Loucy (cell line): ENCODE measurements around the gene IMMT.

Experiments
- H2AFZ ChIP-seq: fragments of 200-600 bp; sonication (generic); 2 replicates; pipeline ENCODE4 v1.6.0; 2016; ENCODE audit warnings: antibody characterized with exemption, mild to moderate bottlenecking, low read length, moderate library complexity
- H3F3A ChIP-seq: fragments of 200-600 bp; 2 replicates; pipeline ENCODE4 v1.6.0; 2016; ENCODE audit warnings: antibody characterized with exemption, low read depth, mild to moderate bottlenecking
- H3K27me3 ChIP-seq: fragments of 200-600 bp; sonication (generic); 2 replicates; pipeline ENCODE4 v1.6.1; 2014; ENCODE audit warnings: low read length, mild to moderate bottlenecking; ENCODE audit not compliant: insufficient read depth, poor library complexity, severe bottlenecking
- H3K36me3 ChIP-seq: fragments of 200-600 bp; sonication (generic); 2 replicates; pipeline ENCODE4 v1.6.1; 2016; ENCODE audit warnings: low read length; ENCODE audit not compliant: insufficient read depth
- H3K4me1 ChIP-seq: fragments of 200-600 bp; sonication (generic); 2 replicates; pipeline ENCODE4 v1.5.1; 2014; ENCODE audit warnings: low read length, mild to moderate bottlenecking; ENCODE audit not compliant: insufficient read depth, poor library complexity, severe bottlenecking
- H3K4me2 ChIP-seq: fragments of 200-600 bp; sonication (generic); 2 replicates; pipeline ENCODE4 v1.6.0; 2014; ENCODE audit warnings: antibody characterized with exemption, low read length, low read depth, mild to moderate bottlenecking; ENCODE audit not compliant: poor library complexity, severe bottlenecking
- H3K4me3 ChIP-seq: fragments of 200-600 bp; sonication (generic); 2 replicates; pipeline ENCODE4 v1.5.1; 2014; ENCODE audit warnings: low read length, mild to moderate bottlenecking, mixed read lengths; ENCODE audit not compliant: poor library complexity, severe bottlenecking
- H3K79me2 ChIP-seq: fragments of 200-600 bp; sonication (generic); 2 replicates; pipeline ENCODE4 v1.6.1; 2014; ENCODE audit warnings: low read length; ENCODE audit not compliant: insufficient read depth
- H3K9ac ChIP-seq: fragments of 200-600 bp; sonication (generic); 2 replicates; pipeline ENCODE4 v1.6.0; 2014; ENCODE audit warnings: mild to moderate bottlenecking, low read depth, low read length, moderate library complexity; ENCODE audit not compliant: poor library complexity, severe bottlenecking
- H3K9me2 ChIP-seq: fragments of 200-600 bp; sonication (generic); replicated peaks from 2 replicates; pipeline ENCODE4 v1.6.1; 2016; ENCODE audit warnings: low read depth, low read length, mixed read lengths
- H3K9me3 ChIP-seq: fragments of 200-600 bp; sonication (generic); 2 replicates; pipeline ENCODE4 v1.6.1; 2014; ENCODE audit warnings: mild to moderate bottlenecking, antibody characterized with exemption, low read length, low read depth; ENCODE audit not compliant: insufficient read depth
- H4K20me1 ChIP-seq: fragments of 200-600 bp; sonication (generic); 2 replicates; pipeline ENCODE4 v1.6.0; 2014; ENCODE audit warnings: antibody characterized with exemption, low read length, mild to moderate bottlenecking; ENCODE audit not compliant: insufficient read depth, poor library complexity, severe bottlenecking
- EZH2phosphoT487 ChIP-seq: fragments of 200-600 bp; IDR thresholded peaks from 2 replicates; pipeline ENCODE4 v1.6.1; 2018; ENCODE audit warnings: antibody characterized with exemption, mild to moderate bottlenecking, moderate library complexity, borderline replicate concordance
- TF ChIP-seq, protein P1 (sequence below): fragments of 200-600 bp; sonication (generic); conservative IDR thresholded peaks from 2 replicates; pipeline ENCODE4 v1.5.1; 2014; ENCODE audit warnings: mild to moderate bottlenecking, antibody characterized with exemption, low read length

IMMT gene

GRCh38 chr2:86157009-86157556 is 38.2 kb downstream of the IMMT start:
- peaks cover 79% of the 10 kb centered on the region for H3K36me3 ChIP-seq
- H3K79me2 ChIP-seq: no peaks in the 10 kb centered on the region
- no peak overlapping the region for H2AFZ ChIP-seq
- no peaks in the 10 kb centered on the region for H3K27me3 ChIP-seq
- no peaks in the 10 kb centered on the region for H3F3A ChIP-seq
- no peaks in the 10 kb centered on the region for H3K4me1 ChIP-seq
- H3K9me2 ChIP-seq: no peaks in the 10 kb centered on the region
- H4K20me1 ChIP-seq: no peaks in the 10 kb centered on the region
- TF ChIP-seq, protein P1, sequence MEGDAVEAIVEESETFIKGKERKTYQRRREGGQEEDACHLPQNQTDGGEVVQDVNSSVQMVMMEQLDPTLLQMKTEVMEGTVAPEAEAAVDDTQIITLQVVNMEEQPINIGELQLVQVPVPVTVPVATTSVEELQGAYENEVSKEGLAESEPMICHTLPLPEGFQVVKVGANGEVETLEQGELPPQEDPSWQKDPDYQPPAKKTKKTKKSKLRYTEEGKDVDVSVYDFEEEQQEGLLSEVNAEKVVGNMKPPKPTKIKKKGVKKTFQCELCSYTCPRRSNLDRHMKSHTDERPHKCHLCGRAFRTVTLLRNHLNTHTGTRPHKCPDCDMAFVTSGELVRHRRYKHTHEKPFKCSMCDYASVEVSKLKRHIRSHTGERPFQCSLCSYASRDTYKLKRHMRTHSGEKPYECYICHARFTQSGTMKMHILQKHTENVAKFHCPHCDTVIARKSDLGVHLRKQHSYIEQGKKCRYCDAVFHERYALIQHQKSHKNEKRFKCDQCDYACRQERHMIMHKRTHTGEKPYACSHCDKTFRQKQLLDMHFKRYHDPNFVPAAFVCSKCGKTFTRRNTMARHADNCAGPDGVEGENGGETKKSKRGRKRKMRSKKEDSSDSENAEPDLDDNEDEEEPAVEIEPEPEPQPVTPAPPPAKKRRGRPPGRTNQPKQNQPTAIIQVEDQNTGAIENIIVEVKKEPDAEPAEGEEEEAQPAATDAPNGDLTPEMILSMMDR: no peak
- TF ChIP-seq EZH2phosphoT487: no peak
- no peak overlapping the region for H3K9ac ChIP-seq
- H3K4me2 ChIP-seq: no peak overlapping the region
- no peaks in the 10 kb centered on the region for H3K9me3 ChIP-seq
- H3K4me3 ChIP-seq: no peak overlapping the region

DNA sequence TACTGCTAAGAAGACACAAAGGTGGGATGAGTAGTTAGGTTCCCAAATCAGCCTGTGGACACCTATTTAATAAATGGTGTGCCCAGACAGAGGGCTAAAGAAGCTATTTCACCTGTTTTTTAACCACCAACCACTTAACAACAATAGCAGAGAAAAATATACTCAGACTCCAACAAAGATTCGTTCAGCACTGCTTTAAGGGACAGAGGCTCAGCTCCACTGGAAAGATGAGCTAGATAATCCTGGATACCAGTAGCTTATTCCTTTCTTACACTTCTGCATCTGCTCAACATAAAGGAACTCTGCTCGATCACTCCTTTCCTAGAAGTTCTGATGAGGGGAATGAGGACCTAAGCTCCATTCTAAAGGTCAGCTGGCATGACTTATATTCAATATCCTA is 44.8 kb downstream of the IMMT start:
- Histone ChIP-seq H3K4me1 (peaks cover 2% of the 10 kb centered on the region), H2AFZ (no peak overlapping the region), H3K9me2 (no peaks in the 10 kb centered on the region), H3K79me2 (no peaks in the 10 kb centered on the region), H3K4me2 (no peak overlapping the region), H3K4me3 (no peak overlapping the region), H3F3A (0 out of 2 replicates have a peak, but pooled peaks cover 7% of the 10 kb centered on the region), H4K20me1 (no peaks in the 10 kb centered on the region), H3K36me3 (peaks cover 87% of the 10 kb centered on the region), H3K27me3 (no peaks in the 10 kb centered on the region), H3K9me3 (no peaks in the 10 kb centered on the region), H3K9ac (no peak overlapping the region)
- TF ChIP-seq, protein P1: no peak

DNA sequence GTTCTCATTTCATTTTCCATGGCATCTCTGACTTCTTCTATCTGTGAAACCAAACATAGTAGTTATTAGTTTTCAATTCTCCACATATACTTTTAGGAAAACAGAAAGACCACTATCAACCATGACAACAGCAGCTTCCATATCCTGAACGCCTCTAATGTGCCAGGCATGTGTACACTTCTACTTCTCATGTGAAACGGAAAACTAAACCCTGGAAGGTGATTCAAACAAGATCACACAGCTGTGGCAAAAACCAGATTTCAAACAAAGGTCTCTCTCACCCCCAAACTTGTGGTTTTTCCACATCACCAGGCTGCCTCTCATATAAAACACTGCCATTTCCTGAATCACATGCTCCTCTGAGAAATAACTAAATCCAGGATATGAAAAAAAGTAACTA is 47.5 kb downstream of the IMMT start:
- H4K20me1 ChIP-seq: no peaks in the 10 kb centered on the region
- TF ChIP-seq, protein P1: no peak
- TF ChIP-seq EZH2phosphoT487: no peak
- H3K79me2 ChIP-seq: no peaks in the 10 kb centered on the region
- H3K36me3 ChIP-seq: peaks cover 92% of the 10 kb centered on the region
- H2AFZ ChIP-seq: no peak overlapping the region
- H3K9me2 ChIP-seq: no peaks in the 10 kb centered on the region
- H3K9ac ChIP-seq: no peak overlapping the region
- 0 out of 2 replicates have a peak, but pooled peaks cover 7% of the 10 kb centered on the region for H3F3A ChIP-seq
- H3K4me1 ChIP-seq: peaks cover 2% of the 10 kb centered on the region
- no peak overlapping the region for H3K4me2 ChIP-seq
- no peaks in the 10 kb centered on the region for H3K27me3 ChIP-seq
- H3K9me3 ChIP-seq: no peaks in the 10 kb centered on the region
- no peak overlapping the region for H3K4me3 ChIP-seq
